ENCODE results near the gene KHK. TPM values are rescaled to one million over a fixed set of nuclear protein-coding genes. Genes with fewer than 3 reads are reported as not detected.
A peak's percentile ranks its signal among the peaks of the same experiment; 100 is the strongest.

The KHK gene
- total RNA-seq, 1 donor from 2014 or later: 5.1 TPM

- intact Hi-C loops (cut with DNase I): no loop called here
- no peak for DNase-seq
- Histone ChIP-seq H3K27me3 (ENCODE audit: low read depth) (no peaks in the 10 kb centered on the region), H3K27ac (no peak overlapping the region), H3K4me3 (no peak overlapping the region), H3K36me3 (no peaks in the 10 kb centered on the region), H3K9me3 (no peaks in the 10 kb centered on the region), H3K4me1 (peaks cover 16% of the 10 kb centered on the region)
- ATAC-seq: no peak
- no peak for TF ChIP-seq CTCF (IDR thresholded peaks at IDR 0.05)
These were observed 7.9 kb downstream of the KHK start for GRCh38 chr2:27094353-27094984.

GRCh38 chr2:27095427-27095744 lies 8.8 kb downstream of the KHK start:
- Histone ChIP-seq H3K27ac (no peak overlapping the region), H3K36me3 (no peaks in the 10 kb centered on the region), H3K4me3 (no peak overlapping the region), H3K27me3 (ENCODE audit: low read depth) (no peaks in the 10 kb centered on the region), H3K4me1 (peaks cover 16% of the 10 kb centered on the region), H3K9me3 (no peaks in the 10 kb centered on the region)
- intact Hi-C loops (cut with DNase I): no loop called here
- ATAC-seq (no peak), DNase-seq (no peak)
- TF ChIP-seq CTCF (IDR thresholded peaks at IDR 0.05): no peak

GRCh38 chr2:27095745-27096651 lies 9.4 kb downstream of the KHK start:
- TF ChIP-seq CTCF (IDR thresholded peaks at IDR 0.05): no peak
- Histone ChIP-seq H3K9me3 (no peaks in the 10 kb centered on the region), H3K4me1 (peaks cover 16% of the 10 kb centered on the region), H3K4me3 (peak overlapping the region; percentile 48), H3K27me3 (ENCODE audit: low read depth) (no peaks in the 10 kb centered on the region), H3K27ac (peak overlapping the region; percentile 1), H3K36me3 (no peaks in the 10 kb centered on the region)
- ATAC-seq (peak; percentile 79 to 91), DNase-seq (peak; percentile 67)
- intact Hi-C loops (cut with DNase I): no loop called here

- Histone ChIP-seq H3K36me3 (no peaks in the 10 kb centered on the region), H3K27me3 (ENCODE audit: low read depth) (no peaks in the 10 kb centered on the region), H3K27ac (no peak overlapping the region), H3K4me3 (no peak overlapping the region), H3K4me1 (peaks cover 16% of the 10 kb centered on the region), H3K9me3 (no peaks in the 10 kb centered on the region)
- no peak for TF ChIP-seq CTCF (IDR thresholded peaks at IDR 0.05)
- intact Hi-C loops (cut with DNase I): no loop called here
- ATAC-seq: peak in 1 of 2 donors; percentile 13
- DNase-seq: no peak
These were observed 10.3 kb downstream of the KHK start for GRCh38 chr2:27096748-27097297.

GRCh38 chr2:27097341-27097740 lies 10.8 kb downstream of the KHK start:
- no peak for TF ChIP-seq CTCF (IDR thresholded peaks at IDR 0.05)
- H3K27ac ChIP-seq: no peak overlapping the region
- H3K27me3 ChIP-seq (ENCODE audit: low read depth): no peaks in the 10 kb centered on the region
- no peak for DNase-seq
- H3K9me3 ChIP-seq: no peaks in the 10 kb centered on the region
- no peaks in the 10 kb centered on the region for H3K36me3 ChIP-seq
- ATAC-seq: no peak
- intact Hi-C loops (cut with DNase I): no loop called here
- H3K4me3 ChIP-seq: no peak overlapping the region
- peaks cover 16% of the 10 kb centered on the region for H3K4me1 ChIP-seq
